NCI-H748 treated with DMSO at 0.1 percent for 48 hours (cell line): ENCODE results near the gene FLVCR1.
"Not testable (repeated sequence)": the region's sequence is repeated elsewhere in the genome, so short reads cannot be mapped to it uniquely, and the experiment has no call there.

ENCODE experiments used
- DNase-seq: peaks from one replicate; lab custom pipeline; 2025; lab: John Stamatoyannopoulos, UW

The FLVCR1 gene

GRCh38 chr1:212857992-212858460 is at the start of gene FLVCR1:
Gene FLVCR1 (plus strand): TSS chr1:212858275. CDS start chr1:212858453, 178 bp downstream.
- DNase-seq: peak; percentile 80

- peak; percentile 80 for DNase-seq
These were observed 43.3 kb upstream of the FLVCR1 start for GRCh38 chr1:212814537-212815334.

DNA sequence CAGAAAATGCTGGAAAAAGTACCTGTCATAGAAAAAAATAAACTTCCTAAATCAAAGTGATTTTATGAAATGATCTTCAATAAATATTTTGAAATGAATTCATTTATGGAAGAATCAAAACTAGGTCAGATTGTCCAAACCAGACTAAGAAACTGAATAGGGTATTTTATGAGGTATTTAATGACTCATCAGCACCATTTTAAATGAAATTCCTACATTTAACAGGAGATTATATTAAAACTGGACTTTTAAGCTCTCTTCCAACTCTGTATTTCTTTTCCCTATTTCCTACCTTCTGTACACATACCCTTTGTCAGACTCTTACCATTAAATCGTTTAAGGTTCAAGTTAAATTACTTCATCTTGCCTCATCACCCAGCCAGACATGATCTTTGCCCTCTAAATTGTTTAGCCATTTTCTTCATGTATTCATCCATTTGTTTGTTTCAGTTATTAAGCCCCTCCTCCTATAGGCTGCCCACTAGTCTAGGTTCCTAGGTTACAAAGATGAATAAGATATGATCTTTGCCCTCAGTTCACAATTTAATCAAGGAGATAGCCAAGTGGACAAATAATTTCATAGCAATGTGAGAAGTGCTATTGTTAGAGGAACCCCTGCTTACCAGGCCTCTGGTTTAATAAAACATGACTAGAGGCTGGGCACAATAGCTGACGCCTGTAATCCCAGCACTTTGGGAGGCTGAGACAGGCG is 41.4 kb upstream of the FLVCR1 start:
- DNase-seq: no peak

- DNase-seq: no peak
These were observed 38.3 kb upstream of the FLVCR1 start for GRCh38 chr1:212819726-212820125.

DNA sequence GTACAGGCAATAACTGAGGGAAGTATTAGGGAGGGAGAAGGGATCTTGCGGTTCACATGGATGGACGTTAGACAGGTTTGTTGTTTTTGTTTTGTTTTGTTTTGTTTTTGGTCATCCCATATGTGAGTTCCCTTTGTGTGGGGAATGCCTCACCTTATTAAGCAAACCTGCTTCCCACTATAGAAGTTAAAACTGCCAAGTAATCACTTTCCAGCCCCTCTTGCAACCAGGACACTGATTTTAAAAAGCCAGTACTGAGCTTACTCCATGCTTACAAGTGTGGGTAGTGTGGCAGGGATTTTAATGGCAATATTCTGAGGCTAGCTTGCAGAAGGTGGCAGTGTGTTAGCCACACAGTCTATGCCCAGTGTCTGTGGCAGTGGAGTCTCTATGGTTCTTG is 37.1 kb upstream of the FLVCR1 start:
- no peak for DNase-seq

- no peak for DNase-seq
These were observed 35.1 kb upstream of the FLVCR1 start for GRCh38 chr1:212822956-212823355.

DNA sequence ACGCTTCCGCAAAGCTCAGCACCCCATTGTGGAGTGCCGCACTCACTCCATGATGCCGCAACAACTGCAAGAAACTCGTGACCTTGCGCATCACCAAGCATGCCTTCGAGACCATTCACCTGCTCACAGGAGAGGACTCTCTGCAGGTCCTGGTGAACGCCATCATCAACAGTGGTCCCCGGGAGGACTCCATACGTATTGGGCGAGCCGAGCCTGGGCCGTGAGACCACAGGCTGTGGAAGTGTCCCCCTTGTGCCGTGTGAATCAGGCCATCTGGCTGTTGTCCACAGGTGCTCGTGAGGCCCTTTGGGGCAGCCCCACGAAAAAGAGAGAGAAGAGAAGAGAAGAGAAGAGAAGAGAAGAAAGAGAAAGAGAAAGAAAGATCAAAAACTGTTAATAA is 33.9 kb upstream of the FLVCR1 start:
- no peak for DNase-seq

DNA sequence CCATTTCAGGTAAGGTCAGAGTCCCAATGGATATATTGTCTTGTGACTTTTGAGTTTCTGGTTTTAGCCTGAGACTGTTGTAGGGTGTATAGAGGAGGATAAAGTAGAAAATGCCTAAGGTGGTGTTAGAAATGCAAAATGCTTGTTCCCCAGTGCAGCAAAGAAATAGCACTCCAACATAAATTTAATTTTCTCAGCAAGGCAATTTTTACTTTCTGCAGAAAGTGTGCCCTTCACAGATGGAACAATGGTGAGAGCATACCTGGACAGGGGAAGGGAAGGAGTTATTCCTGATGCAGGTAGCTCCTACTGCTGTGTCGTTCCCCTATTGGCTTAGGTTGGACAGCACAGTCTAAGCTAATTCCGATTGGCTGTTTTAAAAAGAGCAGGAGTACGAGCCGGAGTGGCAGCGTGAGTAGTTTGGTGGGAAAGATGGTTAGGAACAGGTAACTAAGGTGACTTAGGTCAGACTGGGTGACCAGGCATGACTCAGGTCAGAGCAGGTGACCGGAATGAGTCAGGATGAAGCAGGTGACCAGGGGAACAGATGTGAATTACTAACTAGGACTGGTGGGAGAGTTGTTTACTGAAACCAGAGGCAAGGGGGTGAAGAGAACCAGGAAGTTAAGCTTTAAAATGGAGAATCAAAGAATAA is 32.1 kb upstream of the FLVCR1 start:
- no peak for DNase-seq

- DNase-seq: no peak
These were observed 30.8 kb upstream of the FLVCR1 start for GRCh38 chr1:212827171-212827776.

DNA sequence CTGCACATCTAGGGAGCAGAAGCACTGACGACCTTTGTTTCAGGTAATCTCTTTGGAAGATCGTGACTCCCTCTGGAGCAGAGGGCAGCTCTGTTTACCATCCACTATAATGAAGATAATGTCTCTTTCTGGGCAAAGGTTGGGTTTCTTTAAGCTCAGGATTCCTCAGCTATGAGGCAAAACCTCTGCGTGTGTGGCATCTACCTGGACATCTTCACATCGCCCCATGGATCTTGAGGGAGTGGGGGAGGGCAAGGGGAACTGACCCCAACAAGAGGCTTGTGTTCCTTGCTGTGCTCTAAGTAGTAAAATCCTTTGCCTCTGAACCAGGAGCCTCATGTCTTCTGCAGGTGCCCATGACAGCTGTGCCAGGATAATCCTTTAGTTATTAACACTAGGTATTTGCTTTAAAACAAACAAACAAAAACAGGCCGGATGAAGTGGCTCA is 30.2 kb upstream of the FLVCR1 start:
- no peak for DNase-seq

- DNase-seq: no peak
These were observed 29.7 kb upstream of the FLVCR1 start for GRCh38 chr1:212828395-212828794.

GRCh38 chr1:212833211-212834207 is 24.6 kb upstream of the FLVCR1 start:
- DNase-seq: not testable (repeated sequence)

DNA sequence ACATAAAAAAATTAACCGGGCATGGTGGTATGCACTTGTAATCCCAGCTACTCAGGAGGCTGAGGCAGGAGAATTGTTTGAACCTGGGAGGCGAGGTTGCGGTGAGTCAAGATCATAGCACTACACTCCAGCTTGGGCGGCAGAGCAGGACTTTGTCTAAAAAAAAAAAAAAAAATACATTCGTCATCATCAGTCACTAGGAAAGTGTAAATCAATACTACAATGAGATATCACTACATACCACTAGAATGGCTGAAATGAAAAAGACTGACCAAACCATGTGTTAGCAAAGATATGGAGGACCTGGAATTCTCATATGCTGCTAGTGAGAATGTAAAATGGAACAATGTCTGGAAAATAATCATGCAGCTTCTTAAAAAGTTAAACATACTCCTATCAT is 19.9 kb upstream of the FLVCR1 start:
- DNase-seq: no peak

DNA sequence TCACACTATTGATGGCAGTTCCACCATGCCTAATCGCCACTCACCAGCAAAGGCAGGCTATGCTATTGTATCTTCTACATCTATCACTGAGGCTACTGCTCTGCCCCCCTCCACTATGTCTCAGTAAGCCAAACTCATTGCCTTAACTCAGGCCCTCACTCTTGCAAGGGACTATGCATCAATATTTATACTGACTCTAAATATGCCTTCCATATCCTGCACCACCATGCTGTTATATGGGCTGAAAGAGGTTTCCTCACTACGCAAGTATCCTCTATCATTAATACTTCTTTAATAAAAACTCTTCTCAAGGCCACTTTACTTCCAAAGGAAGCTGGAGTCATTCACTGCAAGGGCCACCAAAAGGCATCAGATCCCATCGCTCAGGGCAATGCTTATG is 13.6 kb upstream of the FLVCR1 start:
- not testable (repeated sequence) for DNase-seq

DNA sequence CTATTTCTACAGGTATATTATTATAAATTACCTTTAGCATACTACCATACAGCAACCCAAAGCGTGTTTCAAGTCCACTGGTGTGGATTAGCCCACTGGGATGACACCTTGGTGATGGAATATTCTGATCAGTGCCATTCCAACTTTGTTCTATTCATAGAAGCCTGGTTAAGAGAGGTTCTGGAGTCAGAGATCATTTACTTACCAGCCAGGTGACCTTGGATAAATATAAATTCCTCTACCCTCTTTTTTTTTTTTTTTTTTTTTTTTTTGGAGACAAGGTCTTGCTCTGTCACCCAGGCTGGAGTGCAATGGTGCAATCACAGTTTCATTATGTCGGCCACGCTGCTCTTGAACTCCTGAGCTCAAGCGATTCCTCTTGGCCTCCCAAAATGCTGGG is 10.5 kb upstream of the FLVCR1 start, which contains the start of gene SPATA45:
TSS of gene SPATA45 (minus strand) at position 101 of the 400 bp plus-strand sequence. CDS start 11,500 bp downstream, outside the sequence.
- DNase-seq: no peak

- DNase-seq: no peak
These were observed 5.9 kb upstream of the FLVCR1 start for GRCh38 chr1:212852105-212852688.

DNA sequence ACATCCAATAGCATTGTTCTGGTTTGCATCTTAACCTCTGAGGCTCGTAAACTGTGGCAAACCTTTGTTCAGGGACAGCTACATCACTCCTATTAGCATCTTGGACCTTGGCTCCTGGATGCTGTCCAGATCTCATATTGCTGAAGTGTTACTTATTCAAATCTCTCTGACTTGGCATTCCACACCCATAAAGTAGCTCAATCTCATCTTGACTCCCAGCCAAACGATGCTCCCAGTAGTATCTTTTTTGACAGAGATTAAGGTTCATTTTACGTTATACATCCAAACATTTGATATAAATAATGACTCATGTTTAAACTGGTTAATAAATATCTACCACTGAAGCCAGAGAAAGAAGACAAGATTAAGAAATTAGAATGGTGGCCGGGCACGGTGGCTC is 4.4 kb upstream of the FLVCR1 start:
- no peak for DNase-seq

- no peak for DNase-seq
These were observed 1.3 kb upstream of the FLVCR1 start for GRCh38 chr1:212856755-212857154.

GRCh38 chr1:212858461-212859265 is 588 bp downstream of the FLVCR1 start:
- DNase-seq: peak; percentile 22
